K562 (cell line): ENCODE results near the gene PDE4D. TPM values are rescaled to one million over a fixed set of nuclear protein-coding genes. Genes with fewer than 3 reads are reported as not detected.

Source experiments
- ATAC-seq: fragments of 200-7000 bp; cut with Tn5 transposase; 3 replicates; pipeline ENCODE4 v1.9.1; 2020; ENCODE audit warnings: moderate library complexity
- BruUV-seq: library from RNA; stranded (reverse); fragments of 400-500 nt; replicated peaks from 2 replicates; lab custom pipeline; 2021; lab: Mats Ljungman, UMichigan
- CTCF ChIA-PET: fragments of 300-600 bp; formaldehyde crosslinking; extraction: SDS; loops from one replicate; lab custom pipeline; 2021; ENCODE audit warnings: low intra/inter-chr PET ratio; lab: Yijun Ruan, JAX
- POLR2A ChIA-PET: fragments of 300-600, 350-650 bp; sonication (Branson Sonifier 250); formaldehyde crosslinking; extraction: SDS; loops from one replicate; lab custom pipeline; 2021; ENCODE audit warnings: antibody characterized with exemption, inconsistent platforms; lab: Yijun Ruan, JAX
- DNase-seq, 4 experiments: peaks; one replicate each; pipeline versions ENCODE4 v3.0.0 to v3.0.0-alpha.2; 2011 to 2018; ENCODE audit warnings: low spot score in 3 of 4, mixed read lengths in 3 of 4; ENCODE audit errors: extremely low read depth in 1 of 4
- FAIRE-seq: peaks from 2 replicates; lab custom pipeline; 2011; peaks lifted over from hg19 to GRCh38; lab: Jason Lieb, UNC
- H2AFZ ChIP-seq: 2 replicates; pipeline ENCODE4 v1.6.0; 2011; ENCODE audit warnings: low read depth, low read length, control low read depth, inconsistent platforms
- H3K27ac ChIP-seq: fragments of 200-600 bp; 3 replicates; pipeline ENCODE4 v1.8.0; 2011; ENCODE audit warnings: low read depth, mild to moderate bottlenecking, control low read depth, inconsistent platforms, low read length, moderate library complexity, mixed read lengths; ENCODE audit errors: extremely low read depth
- H3K27me3 ChIP-seq, 2 experiments: fragments of 300-600 bp in 1 of 2; 2 replicates in 1 of 2; 3 replicates in 1 of 2; pipeline versions ENCODE4 v1.6.0 to v1.8.0; 2011; ENCODE audit warnings: inconsistent platforms in 2 of 2, low read length in 2 of 2, mild to moderate bottlenecking in 1 of 2, mixed read lengths in 1 of 2, moderate library complexity in 1 of 2; ENCODE audit not compliant: control insufficient read depth in 2 of 2, insufficient read depth in 2 of 2
- H3K36me3 ChIP-seq: fragments of 300-600 bp; 3 replicates; pipeline ENCODE4 v1.8.0; 2011; ENCODE audit warnings: mild to moderate bottlenecking, low read length, inconsistent platforms; ENCODE audit not compliant: control insufficient read depth, insufficient read depth
- H3K4me1 ChIP-seq, 2 experiments: fragments of 200-600 bp in 1 of 2; replicated peaks in 1 of 2; 2 replicates in 1 of 2; 3 replicates in 1 of 2; pipeline versions ENCODE4 v1.5.1 to v1.8.0; 2011; ENCODE audit warnings: inconsistent platforms in 2 of 2, low read length in 2 of 2, mild to moderate bottlenecking in 1 of 2, mixed read lengths in 1 of 2, moderate library complexity in 1 of 2; ENCODE audit not compliant: control insufficient read depth in 2 of 2, insufficient read depth in 2 of 2
- H3K4me2 ChIP-seq: 2 replicates; pipeline ENCODE4 v1.6.1; 2011; ENCODE audit warnings: low read length, control low read depth, inconsistent platforms, mixed read lengths; ENCODE audit not compliant: insufficient read depth
- H3K4me3 ChIP-seq: fragments of 200-600 bp; sonication (generic), shearing (Covaris generic); 2 replicates; pipeline ENCODE4 v1.5.1; 2016; ENCODE audit warnings: control low read depth, inconsistent platforms
- H3K79me2 ChIP-seq: fragments of 200-600 bp; 3 replicates; pipeline ENCODE4 v1.8.0; 2011; ENCODE audit warnings: low read length, inconsistent platforms; ENCODE audit not compliant: control insufficient read depth, insufficient read depth
- H3K9ac ChIP-seq, 2 experiments: 2 replicates each; pipeline versions ENCODE4 v1.6.0 to v1.6.1; 2011; ENCODE audit warnings: low read depth in 2 of 2, low read length in 2 of 2, control low read depth in 1 of 2, inconsistent platforms in 1 of 2, mild to moderate bottlenecking in 1 of 2, mixed read lengths in 1 of 2; ENCODE audit not compliant: insufficient read depth in 1 of 2
- H3K9me1 ChIP-seq: one replicate; pipeline ENCODE4 v1.6.0; 2011; ENCODE audit warnings: inconsistent platforms, mild to moderate bottlenecking, low read length, moderate library complexity; ENCODE audit not compliant: control insufficient read depth, insufficient read depth
- H3K9me3 ChIP-seq: replicated peaks from 2 replicates; pipeline ENCODE4 v1.5.1; 2011; ENCODE audit warnings: low read depth, low read length, inconsistent platforms; ENCODE audit not compliant: control insufficient read depth, insufficient read depth
- H4K20me1 ChIP-seq: replicated peaks from 2 replicates; pipeline ENCODE4 v1.6.1; 2011; ENCODE audit warnings: low read length, inconsistent platforms, mixed read lengths; ENCODE audit not compliant: control insufficient read depth, insufficient read depth
- ARNT ChIP-seq, 2 experiments: fragments of 450-650 bp; IDR thresholded peaks; 2 replicates each; pipeline ENCODE4 v1.6.1; 2016; ENCODE audit warnings: mild to moderate bottlenecking in 1 of 2
- BACH1 ChIP-seq: fragments of 200-800 bp; sonication (Bioruptor generic); IDR thresholded peaks from 2 replicates; pipeline ENCODE4 v1.6.1; 2016; ENCODE audit warnings: missing genetic modification characterization, missing compliant biosample characterization
- BCL6 ChIP-seq: fragments of 250-450 bp; sonication (Bioruptor Pico); IDR thresholded peaks from 2 replicates; pipeline ENCODE4 v1.4.0; 2020
- EWSR1 ChIP-seq: fragments of 450-650 bp; IDR thresholded peaks from 2 replicates; pipeline ENCODE4 v1.6.1; 2018; ENCODE audit warnings: borderline replicate concordance, mild to moderate bottlenecking, low read depth, moderate library complexity; ENCODE audit not compliant: partially characterized antibody
- FOXJ3 ChIP-seq: sonication (generic); formaldehyde crosslinking; IDR thresholded peaks from 2 replicates; pipeline ENCODE4 v1.4.0; 2020; ENCODE audit warnings: mild to moderate bottlenecking, missing genetic modification reagents
- HNRNPLL ChIP-seq: fragments of 200-400 bp; formaldehyde crosslinking; IDR thresholded peaks from 2 replicates; pipeline ENCODE4 v1.6.1; 2017; ENCODE audit warnings: low read length, low read depth, mild to moderate bottlenecking; ENCODE audit not compliant: poor library complexity, severe bottlenecking
- KDM2B ChIP-seq: fragments of 250-450 bp; sonication (Bioruptor Pico); IDR thresholded peaks from 2 replicates; pipeline ENCODE4 v1.8.0; 2021; ENCODE audit warnings: mild to moderate bottlenecking, moderate library complexity
- NRF1 ChIP-seq, 2 experiments: fragments of 450-650 bp; IDR thresholded peaks in 1 of 2; conservative IDR thresholded peaks in 1 of 2; 2 replicates each; pipeline ENCODE4 v1.6.1; 2014; ENCODE audit warnings: mild to moderate bottlenecking in 2 of 2
- PCBP1 ChIP-seq: fragments of 200-400 bp; formaldehyde crosslinking; IDR thresholded peaks from 2 replicates; pipeline ENCODE4 v1.6.1; 2018; ENCODE audit warnings: mild to moderate bottlenecking, low read depth, low read length; ENCODE audit not compliant: poor library complexity, severe bottlenecking
- RFX5 ChIP-seq: IDR thresholded peaks from 2 replicates; pipeline ENCODE4 v1.6.1; 2011; ENCODE audit warnings: low read depth, mild to moderate bottlenecking, improper control_type of control experiment, low read length
- RFX7 ChIP-seq: fragments of 250-450 bp; sonication (Bioruptor Pico); IDR thresholded peaks from 2 replicates; pipeline ENCODE4 v1.5.1; 2021; ENCODE audit warnings: mild to moderate bottlenecking
- SMAD4 ChIP-seq: fragments of 250-450 bp; sonication (Bioruptor Pico); conservative IDR thresholded peaks from 2 replicates; pipeline ENCODE4 v1.8.0; 2021; ENCODE audit warnings: inconsistent platforms, mild to moderate bottlenecking, moderate library complexity
- ZBTB7A ChIP-seq: IDR thresholded peaks from 2 replicates; pipeline ENCODE4 v1.6.1; 2011; ENCODE audit warnings: low read depth, mild to moderate bottlenecking, low read length, moderate library complexity, borderline replicate concordance; ENCODE audit not compliant: control insufficient read depth
- ZNF282 ChIP-seq: sonication (generic); formaldehyde crosslinking; IDR thresholded peaks from 2 replicates; pipeline ENCODE4 v1.8.1; 2023; ENCODE audit warnings: missing genetic modification reagents
- ZNF311 ChIP-seq: fragments of 250-450 bp; sonication (Bioruptor Pico); IDR thresholded peaks from 2 replicates; pipeline ENCODE4 v1.4.0; 2020; ENCODE audit warnings: mild to moderate bottlenecking, moderate library complexity
- WGBS: fragments of 100-300 bp; shearing (Covaris generic); methylation state at CpG from one replicate; pipeline ENCODE4 v1.1.6; 2016; ENCODE audit warnings: low coverage, mixed read lengths; ENCODE audit not compliant: insufficient coverage; ENCODE audit errors: missing lambda C conversion rate; 5-methylcytosine and 5-hydroxymethylcytosine counted together
- in situ Hi-C: fragments of 300-500 bp; cut with MboI; formaldehyde crosslinking; loops from 4 replicates; pipeline ENCODE4 v1.15.0; 2018; ENCODE audit warnings: inconsistent platforms, mixed read lengths
- intact Hi-C: fragments of 100-400 bp; cut with micrococcal nuclease; formaldehyde crosslinking; loops from 2 replicates; pipeline ENCODE4 v1.14.2; 2022
- polyA plus RNA-seq, 8 experiments: library from polyadenylated mRNA; depleted of rRNA in 4 of 8; stranded (reverse) in 5 of 8; unstranded in 3 of 8; fragments of >200 nt; fragmentation: Nextera tagmentation in 2 of 8; fragmentation: Illumina TruSeq in 1 of 8; extraction: Ambion mirVana in 2 of 8; extraction: Trizol in 1 of 8; gene quantifications; 2 replicates each; pipeline versions ENCODE4 v1.2.1 to v1.2.3, GENCODE V29; 2011 to 2014; ENCODE audit warnings: inconsistent platforms in 1 of 8, missing spikeins in 1 of 8
- total RNA-seq, 7 experiments: library from RNA; depleted of rRNA in 6 of 7; stranded (reverse); fragments of >200 nt in 6 of 7; fragmentation: Illumina TruSeq in 2 of 7; extraction: Trizol in 2 of 7; gene quantifications; 2 replicates each; pipeline versions ENCODE4 v1.2.1 to v1.2.3, GENCODE V29; 2011 to 2021; ENCODE audit warnings: low replicate concordance in 1 of 7
- TF ChIP-seq, protein P1 (sequence below): fragments of 450-650 bp; formaldehyde crosslinking; IDR thresholded peaks from 2 replicates; pipeline ENCODE4 v1.4.0; 2020; ENCODE audit warnings: mild to moderate bottlenecking, moderate library complexity
- TF ChIP-seq, protein P2 (sequence below): sonication (generic); formaldehyde crosslinking; IDR thresholded peaks from 2 replicates; pipeline ENCODE4 v1.8.0; 2022; ENCODE audit warnings: mild to moderate bottlenecking, missing genetic modification reagents
- TF ChIP-seq, protein P3 (sequence below): fragments of 250-450 bp; sonication (Bioruptor Pico); IDR thresholded peaks from 2 replicates; pipeline ENCODE4 v1.5.0; 2021

PDE4D gene
- total and polyA plus RNA-seq, 9 of the 15 experiments (the other 6 are each of a cell fraction or from before 2014, with no cell fraction given) = 0.04 to 0.46 (median 0.13) TPM

DNA sequence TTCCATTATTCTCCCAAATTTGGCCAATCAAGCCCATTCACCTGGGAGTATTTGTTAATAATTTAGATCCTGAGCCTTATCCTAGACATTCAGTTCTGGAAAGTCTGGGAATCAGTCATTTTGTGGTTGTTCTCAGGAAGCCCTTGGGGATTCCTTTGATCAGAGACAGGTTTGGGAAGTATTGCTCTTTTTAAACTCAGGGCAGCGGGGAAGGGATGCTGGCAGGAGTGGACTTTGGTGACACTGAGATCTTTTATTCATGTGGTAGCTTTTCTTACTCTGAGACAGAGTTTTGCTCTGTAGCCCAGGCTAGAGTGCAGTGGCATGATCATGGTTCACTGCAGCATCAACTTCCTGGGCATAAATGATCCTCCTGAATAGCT lies 723.8 kb downstream of the PDE4D start:
- no TSS peak for BruUV-seq
- ChIA-PET CTCF (no interaction called here), POLR2A (no interaction called here)
- Histone ChIP-seq H2AFZ (no peak overlapping the region), H3K79me2 (no peaks in the 10 kb centered on the region), H3K27ac (no peak overlapping the region), H3K27me3 (no peaks in the 10 kb centered on the region), H3K36me3 (no peaks in the 10 kb centered on the region), H3K9ac (no peak overlapping the region), H3K4me2 (no peak overlapping the region)
- intact Hi-C loops = loop anchor here (10.0 kb wide), 1 partner anchor 135 kb away; no protein-coding TSS in a partner anchor
- WGBS = 0% methylated on average over 1 of the region's 1 CpG
- TF ChIP-seq, protein P1, sequence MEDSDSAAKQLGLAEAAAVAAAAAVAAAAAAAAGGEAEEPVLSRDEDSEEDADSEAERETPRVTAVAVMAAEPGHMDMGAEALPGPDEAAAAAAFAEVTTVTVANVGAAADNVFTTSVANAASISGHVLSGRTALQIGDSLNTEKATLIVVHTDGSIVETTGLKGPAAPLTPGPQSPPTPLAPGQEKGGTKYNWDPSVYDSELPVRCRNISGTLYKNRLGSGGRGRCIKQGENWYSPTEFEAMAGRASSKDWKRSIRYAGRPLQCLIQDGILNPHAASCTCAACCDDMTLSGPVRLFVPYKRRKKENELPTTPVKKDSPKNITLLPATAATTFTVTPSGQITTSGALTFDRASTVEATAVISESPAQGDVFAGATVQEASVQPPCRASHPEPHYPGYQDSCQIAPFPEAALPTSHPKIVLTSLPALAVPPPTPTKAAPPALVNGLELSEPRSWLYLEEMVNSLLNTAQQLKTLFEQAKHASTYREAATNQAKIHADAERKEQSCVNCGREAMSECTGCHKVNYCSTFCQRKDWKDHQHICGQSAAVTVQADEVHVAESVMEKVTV (CRISPR knock-in tag) = no peak
- TF ChIP-seq EWSR1 (no peak), BACH1 (tag) (no peak), RFX7 (CRISPR knock-in tag) (no peak), HNRNPLL (no peak), ZNF311 (CRISPR knock-in tag) (no peak), KDM2B (no peak), ARNT (IDR thresholded peaks at IDR 0.05) (no peak), FOXJ3 (CRISPR knock-in tag) (no peak), ZBTB7A (no peak), RFX5 (no peak), PCBP1 (no peak), NRF1 (conservative IDR thresholded peaks at IDR 0.05 in 1 of 2, IDR thresholded peaks at IDR 0.05 in 1 of 2) (no peak), BCL6 (CRISPR knock-in tag) (no peak), SMAD4 (no peak), ZNF282 (no peak)
- TF ChIP-seq, protein P2, sequence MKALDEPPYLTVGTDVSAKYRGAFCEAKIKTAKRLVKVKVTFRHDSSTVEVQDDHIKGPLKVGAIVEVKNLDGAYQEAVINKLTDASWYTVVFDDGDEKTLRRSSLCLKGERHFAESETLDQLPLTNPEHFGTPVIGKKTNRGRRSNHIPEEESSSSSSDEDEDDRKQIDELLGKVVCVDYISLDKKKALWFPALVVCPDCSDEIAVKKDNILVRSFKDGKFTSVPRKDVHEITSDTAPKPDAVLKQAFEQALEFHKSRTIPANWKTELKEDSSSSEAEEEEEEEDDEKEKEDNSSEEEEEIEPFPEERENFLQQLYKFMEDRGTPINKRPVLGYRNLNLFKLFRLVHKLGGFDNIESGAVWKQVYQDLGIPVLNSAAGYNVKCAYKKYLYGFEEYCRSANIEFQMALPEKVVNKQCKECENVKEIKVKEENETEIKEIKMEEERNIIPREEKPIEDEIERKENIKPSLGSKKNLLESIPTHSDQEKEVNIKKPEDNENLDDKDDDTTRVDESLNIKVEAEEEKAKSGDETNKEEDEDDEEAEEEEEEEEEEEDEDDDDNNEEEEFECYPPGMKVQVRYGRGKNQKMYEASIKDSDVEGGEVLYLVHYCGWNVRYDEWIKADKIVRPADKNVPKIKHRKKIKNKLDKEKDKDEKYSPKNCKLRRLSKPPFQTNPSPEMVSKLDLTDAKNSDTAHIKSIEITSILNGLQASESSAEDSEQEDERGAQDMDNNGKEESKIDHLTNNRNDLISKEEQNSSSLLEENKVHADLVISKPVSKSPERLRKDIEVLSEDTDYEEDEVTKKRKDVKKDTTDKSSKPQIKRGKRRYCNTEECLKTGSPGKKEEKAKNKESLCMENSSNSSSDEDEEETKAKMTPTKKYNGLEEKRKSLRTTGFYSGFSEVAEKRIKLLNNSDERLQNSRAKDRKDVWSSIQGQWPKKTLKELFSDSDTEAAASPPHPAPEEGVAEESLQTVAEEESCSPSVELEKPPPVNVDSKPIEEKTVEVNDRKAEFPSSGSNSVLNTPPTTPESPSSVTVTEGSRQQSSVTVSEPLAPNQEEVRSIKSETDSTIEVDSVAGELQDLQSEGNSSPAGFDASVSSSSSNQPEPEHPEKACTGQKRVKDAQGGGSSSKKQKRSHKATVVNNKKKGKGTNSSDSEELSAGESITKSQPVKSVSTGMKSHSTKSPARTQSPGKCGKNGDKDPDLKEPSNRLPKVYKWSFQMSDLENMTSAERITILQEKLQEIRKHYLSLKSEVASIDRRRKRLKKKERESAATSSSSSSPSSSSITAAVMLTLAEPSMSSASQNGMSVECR (CRISPR knock-in tag) = no peak
- TF ChIP-seq, protein P3, sequence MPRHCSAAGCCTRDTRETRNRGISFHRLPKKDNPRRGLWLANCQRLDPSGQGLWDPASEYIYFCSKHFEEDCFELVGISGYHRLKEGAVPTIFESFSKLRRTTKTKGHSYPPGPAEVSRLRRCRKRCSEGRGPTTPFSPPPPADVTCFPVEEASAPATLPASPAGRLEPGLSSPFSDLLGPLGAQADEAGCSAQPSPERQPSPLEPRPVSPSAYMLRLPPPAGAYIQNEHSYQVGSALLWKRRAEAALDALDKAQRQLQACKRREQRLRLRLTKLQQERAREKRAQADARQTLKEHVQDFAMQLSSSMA (CRISPR knock-in tag) = no peak
- TF ChIP-seq, all 486 proteins: peak for 0
- Histone ChIP-seq H3K9me1 (no peaks in the 10 kb centered on the region), H3K4me3 (no peak overlapping the region), H3K4me1 (no peaks in the 10 kb centered on the region), H4K20me1 (no peaks in the 10 kb centered on the region), H3K9me3 (no peaks in the 10 kb centered on the region)
- DNase-seq (no peak), ATAC-seq (no peak), FAIRE-seq (no peak)
- in situ Hi-C loops = no loop called here
